ENCODE results near the gene PTCD3. TPM values are rescaled to one million over a fixed set of nuclear protein-coding genes. Genes with fewer than 3 reads are reported as not detected.

The PTCD3 gene
- polyA plus RNA-seq, 1 of the 3 experiments (the other 2 are of a cell fraction) = 44.5 TPM

GRCh38 chr2:86066915-86067314 is 39.1 kb upstream of the PTCD3 start:
- Histone ChIP-seq H3F3A (replicated peaks; ENCODE audit: insufficient read depth) (peaks cover 11% of the 10 kb centered on the region), H3K4me1 (ENCODE audit: control insufficient read depth in 1 of 2, insufficient read depth in 2 of 2, low read depth in 1 of 2, low read length in 1 of 2) (peaks cover 4 to 33% of the 10 kb centered on the region in 2 experiments; a peak in 3 of 4 replicates), H3K4me3 (ENCODE audit: low read depth in 2 of 2, low read length in 1 of 2) (no peak overlapping the region), H3K27ac (ENCODE audit: low read depth in 2 of 2, low read length in 1 of 2) (peak overlapping the region in 1 of 2 experiments; percentile 66; a peak in 2 of 4 replicates), H3K36me3 (replicated peaks in 1 of 2; ENCODE audit: control insufficient read depth in 1 of 2, insufficient read depth in 2 of 2, low read length in 1 of 2) (peaks cover 59 to 85% of the 10 kb centered on the region in 2 experiments), H3K9me2 (no peaks in the 10 kb centered on the region), H3K4me2 (no peak overlapping the region), H3K9me3 (peaks cover 5% of the 10 kb centered on the region), H3K9ac (no peak overlapping the region), H4K20me1 (ENCODE audit: insufficient read depth) (no peaks in the 10 kb centered on the region), H3K27me3 (ENCODE audit: insufficient read depth) (no peaks in the 10 kb centered on the region), H3K79me2 (ENCODE audit: insufficient read depth) (no peaks in the 10 kb centered on the region), H2AFZ (ENCODE audit: low read depth) (no peak overlapping the region)
- no peak for DNase-seq
- TF ChIP-seq NRF1 (IDR thresholded peaks at IDR 0.05; ENCODE audit: low read depth, low read length) (no peak), MAX (IDR thresholded peaks at IDR 0.05; ENCODE audit: low read depth) (no peak), SMC3 (IDR thresholded peaks at IDR 0.05; ENCODE audit: low read depth, low read length) (no peak), ZBTB33 (IDR thresholded peaks at IDR 0.05; ENCODE audit: borderline replicate concordance, low read depth) (no peak), POLR2AphosphoS5 (IDR thresholded peaks at IDR 0.05; ENCODE audit: low read depth, low read length) (no peak), MXI1 (IDR thresholded peaks at IDR 0.05; ENCODE audit: low read depth, low read length) (no peak), RXRA (IDR thresholded peaks at IDR 0.05; ENCODE audit: borderline replicate concordance, low read depth) (no peak), TAF1 (IDR thresholded peaks at IDR 0.05; ENCODE audit: borderline replicate concordance, low read depth, low read length) (no peak)
- TF ChIP-seq, protein P1, sequence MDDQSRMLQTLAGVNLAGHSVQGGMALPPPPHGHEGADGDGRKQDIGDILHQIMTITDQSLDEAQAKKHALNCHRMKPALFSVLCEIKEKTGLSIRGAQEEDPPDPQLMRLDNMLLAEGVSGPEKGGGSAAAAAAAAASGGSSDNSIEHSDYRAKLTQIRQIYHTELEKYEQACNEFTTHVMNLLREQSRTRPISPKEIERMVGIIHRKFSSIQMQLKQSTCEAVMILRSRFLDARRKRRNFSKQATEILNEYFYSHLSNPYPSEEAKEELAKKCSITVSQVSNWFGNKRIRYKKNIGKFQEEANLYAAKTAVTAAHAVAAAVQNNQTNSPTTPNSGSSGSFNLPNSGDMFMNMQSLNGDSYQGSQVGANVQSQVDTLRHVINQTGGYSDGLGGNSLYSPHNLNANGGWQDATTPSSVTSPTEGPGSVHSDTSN (IDR thresholded peaks at IDR 0.05) = no peak
- TF ChIP-seq, protein P2, sequence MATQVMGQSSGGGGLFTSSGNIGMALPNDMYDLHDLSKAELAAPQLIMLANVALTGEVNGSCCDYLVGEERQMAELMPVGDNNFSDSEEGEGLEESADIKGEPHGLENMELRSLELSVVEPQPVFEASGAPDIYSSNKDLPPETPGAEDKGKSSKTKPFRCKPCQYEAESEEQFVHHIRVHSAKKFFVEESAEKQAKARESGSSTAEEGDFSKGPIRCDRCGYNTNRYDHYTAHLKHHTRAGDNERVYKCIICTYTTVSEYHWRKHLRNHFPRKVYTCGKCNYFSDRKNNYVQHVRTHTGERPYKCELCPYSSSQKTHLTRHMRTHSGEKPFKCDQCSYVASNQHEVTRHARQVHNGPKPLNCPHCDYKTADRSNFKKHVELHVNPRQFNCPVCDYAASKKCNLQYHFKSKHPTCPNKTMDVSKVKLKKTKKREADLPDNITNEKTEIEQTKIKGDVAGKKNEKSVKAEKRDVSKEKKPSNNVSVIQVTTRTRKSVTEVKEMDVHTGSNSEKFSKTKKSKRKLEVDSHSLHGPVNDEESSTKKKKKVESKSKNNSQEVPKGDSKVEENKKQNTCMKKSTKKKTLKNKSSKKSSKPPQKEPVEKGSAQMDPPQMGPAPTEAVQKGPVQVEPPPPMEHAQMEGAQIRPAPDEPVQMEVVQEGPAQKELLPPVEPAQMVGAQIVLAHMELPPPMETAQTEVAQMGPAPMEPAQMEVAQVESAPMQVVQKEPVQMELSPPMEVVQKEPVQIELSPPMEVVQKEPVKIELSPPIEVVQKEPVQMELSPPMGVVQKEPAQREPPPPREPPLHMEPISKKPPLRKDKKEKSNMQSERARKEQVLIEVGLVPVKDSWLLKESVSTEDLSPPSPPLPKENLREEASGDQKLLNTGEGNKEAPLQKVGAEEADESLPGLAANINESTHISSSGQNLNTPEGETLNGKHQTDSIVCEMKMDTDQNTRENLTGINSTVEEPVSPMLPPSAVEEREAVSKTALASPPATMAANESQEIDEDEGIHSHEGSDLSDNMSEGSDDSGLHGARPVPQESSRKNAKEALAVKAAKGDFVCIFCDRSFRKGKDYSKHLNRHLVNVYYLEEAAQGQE (IDR thresholded peaks at IDR 0.05; ENCODE audit: low read depth, low read length) = no peak
- POLR2A ChIA-PET = no interaction called here
- CTCF ChIA-PET = interaction anchor here (4.0 to 6.3 kb wide), 3 partner anchors 12 to 240 kb away, joined by 17 to 39 read pairs (median 19); partner anchors contain the start of gene ST3GAL5
